K562 (cell line): ENCODE data around the gene MUC5AC. TPM values are rescaled to one million over a fixed set of nuclear protein-coding genes. Genes with fewer than 3 reads are reported as not detected.

Experiments
- ATAC-seq: fragments of 200-7000 bp; cut with Tn5 transposase; 3 replicates; pipeline ENCODE4 v1.9.1; 2020; ENCODE audit warnings: moderate library complexity
- BruUV-seq: library from RNA; stranded (reverse); fragments of 400-500 nt; replicated peaks from 2 replicates; lab custom pipeline; 2021; lab: Mats Ljungman, UMichigan
- CTCF ChIA-PET: fragments of 300-600 bp; formaldehyde crosslinking; extraction: SDS; loops from one replicate; lab custom pipeline; 2021; ENCODE audit warnings: low intra/inter-chr PET ratio; lab: Yijun Ruan, JAX
- POLR2A ChIA-PET: fragments of 300-600, 350-650 bp; sonication (Branson Sonifier 250); formaldehyde crosslinking; extraction: SDS; loops from one replicate; lab custom pipeline; 2021; ENCODE audit warnings: antibody characterized with exemption, inconsistent platforms; lab: Yijun Ruan, JAX
- DNase-seq, 4 experiments: peaks; one replicate each; pipeline versions ENCODE4 v3.0.0 to v3.0.0-alpha.2; 2011 to 2018; ENCODE audit warnings: low spot score in 3 of 4, mixed read lengths in 3 of 4; ENCODE audit errors: extremely low read depth in 1 of 4
- FAIRE-seq: peaks from 2 replicates; lab custom pipeline; 2011; peaks lifted over from hg19 to GRCh38; lab: Jason Lieb, UNC
- H2AFZ ChIP-seq: 2 replicates; pipeline ENCODE4 v1.6.0; 2011; ENCODE audit warnings: low read depth, low read length, control low read depth, inconsistent platforms
- H3K27ac ChIP-seq: fragments of 200-600 bp; 3 replicates; pipeline ENCODE4 v1.8.0; 2011; ENCODE audit warnings: low read depth, mild to moderate bottlenecking, control low read depth, inconsistent platforms, low read length, moderate library complexity, mixed read lengths; ENCODE audit errors: extremely low read depth
- H3K27me3 ChIP-seq, 2 experiments: fragments of 300-600 bp in 1 of 2; 2 replicates in 1 of 2; 3 replicates in 1 of 2; pipeline versions ENCODE4 v1.6.0 to v1.8.0; 2011; ENCODE audit warnings: inconsistent platforms in 2 of 2, low read length in 2 of 2, mild to moderate bottlenecking in 1 of 2, mixed read lengths in 1 of 2, moderate library complexity in 1 of 2; ENCODE audit not compliant: control insufficient read depth in 2 of 2, insufficient read depth in 2 of 2
- H3K36me3 ChIP-seq: fragments of 300-600 bp; 3 replicates; pipeline ENCODE4 v1.8.0; 2011; ENCODE audit warnings: mild to moderate bottlenecking, low read length, inconsistent platforms; ENCODE audit not compliant: control insufficient read depth, insufficient read depth
- H3K4me1 ChIP-seq, 2 experiments: fragments of 200-600 bp in 1 of 2; replicated peaks in 1 of 2; 2 replicates in 1 of 2; 3 replicates in 1 of 2; pipeline versions ENCODE4 v1.5.1 to v1.8.0; 2011; ENCODE audit warnings: inconsistent platforms in 2 of 2, low read length in 2 of 2, mild to moderate bottlenecking in 1 of 2, mixed read lengths in 1 of 2, moderate library complexity in 1 of 2; ENCODE audit not compliant: control insufficient read depth in 2 of 2, insufficient read depth in 2 of 2
- H3K4me2 ChIP-seq: 2 replicates; pipeline ENCODE4 v1.6.1; 2011; ENCODE audit warnings: low read length, control low read depth, inconsistent platforms, mixed read lengths; ENCODE audit not compliant: insufficient read depth
- H3K4me3 ChIP-seq: fragments of 200-600 bp; sonication (generic), shearing (Covaris generic); 2 replicates; pipeline ENCODE4 v1.5.1; 2016; ENCODE audit warnings: control low read depth, inconsistent platforms
- H3K79me2 ChIP-seq: fragments of 200-600 bp; 3 replicates; pipeline ENCODE4 v1.8.0; 2011; ENCODE audit warnings: low read length, inconsistent platforms; ENCODE audit not compliant: control insufficient read depth, insufficient read depth
- H3K9ac ChIP-seq, 2 experiments: 2 replicates each; pipeline versions ENCODE4 v1.6.0 to v1.6.1; 2011; ENCODE audit warnings: low read depth in 2 of 2, low read length in 2 of 2, control low read depth in 1 of 2, inconsistent platforms in 1 of 2, mild to moderate bottlenecking in 1 of 2, mixed read lengths in 1 of 2; ENCODE audit not compliant: insufficient read depth in 1 of 2
- H3K9me1 ChIP-seq: one replicate; pipeline ENCODE4 v1.6.0; 2011; ENCODE audit warnings: inconsistent platforms, mild to moderate bottlenecking, low read length, moderate library complexity; ENCODE audit not compliant: control insufficient read depth, insufficient read depth
- H3K9me3 ChIP-seq: replicated peaks from 2 replicates; pipeline ENCODE4 v1.5.1; 2011; ENCODE audit warnings: low read depth, low read length, inconsistent platforms; ENCODE audit not compliant: control insufficient read depth, insufficient read depth
- H4K20me1 ChIP-seq: replicated peaks from 2 replicates; pipeline ENCODE4 v1.6.1; 2011; ENCODE audit warnings: low read length, inconsistent platforms, mixed read lengths; ENCODE audit not compliant: control insufficient read depth, insufficient read depth
- NR2C2 ChIP-seq, 2 experiments: fragments of 200-800 bp in 1 of 2; sonication (Bioruptor generic) in 1 of 2; sonication (generic) in 1 of 2; formaldehyde crosslinking in 1 of 2; IDR thresholded peaks; 2 replicates each; pipeline versions ENCODE4 v1.6.1 to v1.8.0; 2016 to 2022; ENCODE audit warnings: mild to moderate bottlenecking in 1 of 2, missing compliant biosample characterization in 1 of 2, missing genetic modification characterization in 1 of 2, missing genetic modification reagents in 1 of 2
- RCOR1 ChIP-seq, 2 experiments: IDR thresholded peaks; 2 replicates each; pipeline ENCODE4 v1.6.1; 2012; ENCODE audit warnings: low read depth in 2 of 2, low read length in 2 of 2, borderline replicate concordance in 1 of 2, improper control_type of control experiment in 1 of 2
- ZNF584 ChIP-seq: fragments of 200-800 bp; sonication (Bioruptor generic); IDR thresholded peaks from 2 replicates; pipeline ENCODE4 v1.6.1; 2016; ENCODE audit warnings: low read depth, mild to moderate bottlenecking, missing genetic modification characterization, missing compliant biosample characterization
- WGBS: fragments of 100-300 bp; shearing (Covaris generic); methylation state at CpG from one replicate; pipeline ENCODE4 v1.1.6; 2016; ENCODE audit warnings: low coverage, mixed read lengths; ENCODE audit not compliant: insufficient coverage; ENCODE audit errors: missing lambda C conversion rate; 5-methylcytosine and 5-hydroxymethylcytosine counted together
- in situ Hi-C: fragments of 300-500 bp; cut with MboI; formaldehyde crosslinking; loops from 4 replicates; pipeline ENCODE4 v1.15.0; 2018; ENCODE audit warnings: inconsistent platforms, mixed read lengths
- intact Hi-C: fragments of 100-400 bp; cut with micrococcal nuclease; formaldehyde crosslinking; loops from 2 replicates; pipeline ENCODE4 v1.14.2; 2022
- polyA plus RNA-seq, 8 experiments: library from polyadenylated mRNA; depleted of rRNA in 4 of 8; stranded (reverse) in 5 of 8; unstranded in 3 of 8; fragments of >200 nt; fragmentation: Nextera tagmentation in 2 of 8; fragmentation: Illumina TruSeq in 1 of 8; extraction: Ambion mirVana in 2 of 8; extraction: Trizol in 1 of 8; gene quantifications; 2 replicates each; pipeline versions ENCODE4 v1.2.1 to v1.2.3, GENCODE V29; 2011 to 2014; ENCODE audit warnings: inconsistent platforms in 1 of 8, missing spikeins in 1 of 8
- total RNA-seq, 7 experiments: library from RNA; depleted of rRNA in 6 of 7; stranded (reverse); fragments of >200 nt in 6 of 7; fragmentation: Illumina TruSeq in 2 of 7; extraction: Trizol in 2 of 7; gene quantifications; 2 replicates each; pipeline versions ENCODE4 v1.2.1 to v1.2.3, GENCODE V29; 2011 to 2021; ENCODE audit warnings: low replicate concordance in 1 of 7
- TF ChIP-seq, protein P1 (sequence below): fragments of 250-450 bp; sonication (Bioruptor Pico); IDR thresholded peaks from 2 replicates; pipeline ENCODE4 v1.4.0; 2020; ENCODE audit warnings: borderline replicate concordance
- TF ChIP-seq, protein P2 (sequence below): fragments of 450-650 bp; IDR thresholded peaks from 2 replicates; pipeline ENCODE4 v1.6.1; 2014; ENCODE audit warnings: low read depth, mild to moderate bottlenecking, moderate library complexity, borderline replicate concordance
- TF ChIP-seq, protein P3 (sequence below): fragments of 250-450 bp; sonication (Bioruptor Pico); IDR thresholded peaks from 2 replicates; pipeline ENCODE4 v1.4.0; 2020; ENCODE audit warnings: mild to moderate bottlenecking, moderate library complexity, borderline replicate concordance
- TF ChIP-seq, protein P4 (sequence below): sonication (generic); formaldehyde crosslinking; IDR thresholded peaks from 2 replicates; pipeline ENCODE4 v1.8.0; 2023; ENCODE audit warnings: mild to moderate bottlenecking, missing genetic modification reagents
- TF ChIP-seq, protein P5 (sequence below): IDR thresholded peaks from 2 replicates; pipeline ENCODE4 v1.6.1; 2011; ENCODE audit warnings: borderline replicate concordance, low read depth, mild to moderate bottlenecking, moderate library complexity, low read length; ENCODE audit not compliant: insufficient read depth, poor library complexity, severe bottlenecking

MUC5AC gene
- total and polyA plus RNA-seq, 9 of the 15 experiments (the other 6 are each of a cell fraction or from before 2014, with no cell fraction given), result not detected

DNA sequence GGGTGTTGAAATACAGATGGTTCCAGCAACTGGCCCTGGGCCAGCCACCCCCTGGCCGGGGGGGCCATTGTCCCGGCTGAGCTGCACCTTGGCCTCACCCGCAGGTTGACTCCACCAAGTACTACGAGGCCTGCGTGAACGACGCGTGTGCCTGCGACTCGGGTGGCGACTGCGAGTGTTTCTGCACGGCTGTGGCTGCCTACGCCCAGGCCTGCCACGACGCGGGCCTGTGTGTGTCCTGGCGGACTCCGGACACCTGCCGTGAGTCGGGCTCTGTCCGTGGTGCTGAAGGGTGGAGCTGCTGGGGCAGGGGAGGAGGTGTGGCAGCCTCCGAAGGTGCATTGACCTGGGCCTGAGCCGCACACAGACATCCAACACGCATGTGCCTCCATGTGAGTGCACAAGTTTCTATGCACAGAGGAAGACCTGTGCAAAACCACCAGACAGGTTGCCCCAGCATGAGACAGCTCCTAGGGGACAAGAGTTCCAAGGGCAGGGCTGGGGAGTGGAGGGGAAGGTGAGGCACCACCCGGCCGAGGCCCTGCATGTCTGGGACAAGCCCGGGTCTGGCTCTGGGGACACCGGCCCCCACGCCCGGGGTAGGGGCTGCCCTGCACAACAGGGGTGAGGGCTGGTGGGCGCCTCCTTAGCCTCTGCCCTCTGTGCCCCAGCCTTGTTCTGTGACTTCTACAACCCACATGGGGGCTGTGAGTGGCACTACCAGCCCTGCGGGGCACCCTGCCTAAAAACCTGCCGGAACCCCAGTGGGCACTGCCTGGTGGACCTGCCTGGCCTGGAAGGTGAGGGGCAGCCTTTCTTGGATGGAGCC, 81.2 kb downstream of the MUC5AC start:
- CTCF ChIA-PET, result no interaction called here
- no TSS peak for BruUV-seq
- no peak for TF ChIP-seq NR2C2 (CRISPR knock-in tag; IDR thresholded peaks at IDR 0.05)
- no peak for TF ChIP-seq NR2C2 (tag; IDR thresholded peaks at IDR 0.05)
- TF ChIP-seq, protein P1, sequence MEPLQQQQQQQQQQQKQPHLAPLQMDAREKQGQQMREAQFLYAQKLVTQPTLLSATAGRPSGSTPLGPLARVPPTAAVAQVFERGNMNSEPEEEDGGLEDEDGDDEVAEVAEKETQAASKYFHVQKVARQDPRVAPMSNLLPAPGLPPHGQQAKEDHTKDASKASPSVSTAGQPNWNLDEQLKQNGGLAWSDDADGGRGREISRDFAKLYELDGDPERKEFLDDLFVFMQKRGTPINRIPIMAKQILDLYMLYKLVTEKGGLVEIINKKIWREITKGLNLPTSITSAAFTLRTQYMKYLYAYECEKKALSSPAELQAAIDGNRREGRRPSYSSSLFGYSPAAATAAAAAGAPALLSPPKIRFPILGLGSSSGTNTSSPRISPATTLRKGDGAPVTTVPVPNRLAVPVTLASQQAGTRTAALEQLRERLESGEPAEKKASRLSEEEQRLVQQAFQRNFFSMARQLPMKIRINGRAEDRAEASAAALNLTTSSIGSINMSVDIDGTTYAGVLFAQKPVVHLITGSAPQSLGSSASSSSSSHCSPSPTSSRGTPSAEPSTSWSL (CRISPR knock-in tag), result no peak
- TF ChIP-seq, protein P2, sequence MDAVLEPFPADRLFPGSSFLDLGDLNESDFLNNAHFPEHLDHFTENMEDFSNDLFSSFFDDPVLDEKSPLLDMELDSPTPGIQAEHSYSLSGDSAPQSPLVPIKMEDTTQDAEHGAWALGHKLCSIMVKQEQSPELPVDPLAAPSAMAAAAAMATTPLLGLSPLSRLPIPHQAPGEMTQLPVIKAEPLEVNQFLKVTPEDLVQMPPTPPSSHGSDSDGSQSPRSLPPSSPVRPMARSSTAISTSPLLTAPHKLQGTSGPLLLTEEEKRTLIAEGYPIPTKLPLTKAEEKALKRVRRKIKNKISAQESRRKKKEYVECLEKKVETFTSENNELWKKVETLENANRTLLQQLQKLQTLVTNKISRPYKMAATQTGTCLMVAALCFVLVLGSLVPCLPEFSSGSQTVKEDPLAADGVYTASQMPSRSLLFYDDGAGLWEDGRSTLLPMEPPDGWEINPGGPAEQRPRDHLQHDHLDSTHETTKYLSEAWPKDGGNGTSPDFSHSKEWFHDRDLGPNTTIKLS, result no peak
- no peak for TF ChIP-seq ZNF584
- peak in 1 of 2 experiments; percentile 54; a peak in 1 of 4 replicates for TF ChIP-seq RCOR1 (IDR thresholded peaks at IDR 0.05; ENCODE audit: borderline replicate concordance in 1 of 2, low read depth in 2 of 2, low read length in 2 of 2)
- TF ChIP-seq, protein P3, sequence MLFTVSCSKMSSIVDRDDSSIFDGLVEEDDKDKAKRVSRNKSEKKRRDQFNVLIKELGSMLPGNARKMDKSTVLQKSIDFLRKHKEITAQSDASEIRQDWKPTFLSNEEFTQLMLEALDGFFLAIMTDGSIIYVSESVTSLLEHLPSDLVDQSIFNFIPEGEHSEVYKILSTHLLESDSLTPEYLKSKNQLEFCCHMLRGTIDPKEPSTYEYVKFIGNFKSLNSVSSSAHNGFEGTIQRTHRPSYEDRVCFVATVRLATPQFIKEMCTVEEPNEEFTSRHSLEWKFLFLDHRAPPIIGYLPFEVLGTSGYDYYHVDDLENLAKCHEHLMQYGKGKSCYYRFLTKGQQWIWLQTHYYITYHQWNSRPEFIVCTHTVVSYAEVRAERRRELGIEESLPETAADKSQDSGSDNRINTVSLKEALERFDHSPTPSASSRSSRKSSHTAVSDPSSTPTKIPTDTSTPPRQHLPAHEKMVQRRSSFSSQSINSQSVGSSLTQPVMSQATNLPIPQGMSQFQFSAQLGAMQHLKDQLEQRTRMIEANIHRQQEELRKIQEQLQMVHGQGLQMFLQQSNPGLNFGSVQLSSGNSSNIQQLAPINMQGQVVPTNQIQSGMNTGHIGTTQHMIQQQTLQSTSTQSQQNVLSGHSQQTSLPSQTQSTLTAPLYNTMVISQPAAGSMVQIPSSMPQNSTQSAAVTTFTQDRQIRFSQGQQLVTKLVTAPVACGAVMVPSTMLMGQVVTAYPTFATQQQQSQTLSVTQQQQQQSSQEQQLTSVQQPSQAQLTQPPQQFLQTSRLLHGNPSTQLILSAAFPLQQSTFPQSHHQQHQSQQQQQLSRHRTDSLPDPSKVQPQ (CRISPR knock-in tag), result no peak
- TF ChIP-seq, protein P4, sequence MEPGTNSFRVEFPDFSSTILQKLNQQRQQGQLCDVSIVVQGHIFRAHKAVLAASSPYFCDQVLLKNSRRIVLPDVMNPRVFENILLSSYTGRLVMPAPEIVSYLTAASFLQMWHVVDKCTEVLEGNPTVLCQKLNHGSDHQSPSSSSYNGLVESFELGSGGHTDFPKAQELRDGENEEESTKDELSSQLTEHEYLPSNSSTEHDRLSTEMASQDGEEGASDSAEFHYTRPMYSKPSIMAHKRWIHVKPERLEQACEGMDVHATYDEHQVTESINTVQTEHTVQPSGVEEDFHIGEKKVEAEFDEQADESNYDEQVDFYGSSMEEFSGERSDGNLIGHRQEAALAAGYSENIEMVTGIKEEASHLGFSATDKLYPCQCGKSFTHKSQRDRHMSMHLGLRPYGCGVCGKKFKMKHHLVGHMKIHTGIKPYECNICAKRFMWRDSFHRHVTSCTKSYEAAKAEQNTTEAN (CRISPR knock-in tag), result no peak
- TF ChIP-seq, protein P5, sequence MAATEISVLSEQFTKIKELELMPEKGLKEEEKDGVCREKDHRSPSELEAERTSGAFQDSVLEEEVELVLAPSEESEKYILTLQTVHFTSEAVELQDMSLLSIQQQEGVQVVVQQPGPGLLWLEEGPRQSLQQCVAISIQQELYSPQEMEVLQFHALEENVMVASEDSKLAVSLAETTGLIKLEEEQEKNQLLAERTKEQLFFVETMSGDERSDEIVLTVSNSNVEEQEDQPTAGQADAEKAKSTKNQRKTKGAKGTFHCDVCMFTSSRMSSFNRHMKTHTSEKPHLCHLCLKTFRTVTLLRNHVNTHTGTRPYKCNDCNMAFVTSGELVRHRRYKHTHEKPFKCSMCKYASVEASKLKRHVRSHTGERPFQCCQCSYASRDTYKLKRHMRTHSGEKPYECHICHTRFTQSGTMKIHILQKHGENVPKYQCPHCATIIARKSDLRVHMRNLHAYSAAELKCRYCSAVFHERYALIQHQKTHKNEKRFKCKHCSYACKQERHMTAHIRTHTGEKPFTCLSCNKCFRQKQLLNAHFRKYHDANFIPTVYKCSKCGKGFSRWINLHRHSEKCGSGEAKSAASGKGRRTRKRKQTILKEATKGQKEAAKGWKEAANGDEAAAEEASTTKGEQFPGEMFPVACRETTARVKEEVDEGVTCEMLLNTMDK, result no peak

More for the DNA sequence above, 81.2 kb downstream of the MUC5AC start:
- ATAC-seq (peak; percentile 92), DNase-seq (peak; percentile 69 to 81 (median 74)), FAIRE-seq (no peak)
- intact Hi-C loops, result no loop called here
- Histone ChIP-seq H3K4me1 (peaks cover 0 to 28% of the 10 kb centered on the region in 2 experiments; a peak in 2 of 5 replicates), H3K27ac (no peak overlapping the region), H3K36me3 (no peaks in the 10 kb centered on the region), H3K9me3 (no peaks in the 10 kb centered on the region), H4K20me1 (peaks cover 16% of the 10 kb centered on the region; the same call in 1 of the 2 replicates), H3K79me2 (no peaks in the 10 kb centered on the region), H3K4me2 (no peak overlapping the region), H3K9ac (no peak overlapping the region), H3K9me1 (no peaks in the 10 kb centered on the region), H2AFZ (no peak overlapping the region), H3K27me3 (peaks cover 0 to 47% of the 10 kb centered on the region in 2 experiments; a peak in 2 of 5 replicates), H3K4me3 (no peak overlapping the region)
- POLR2A ChIA-PET, result interaction anchor here (0.5 to 0.6 kb wide), 2 partner anchors 21 to 1022 kb away, joined by 3 read pairs; no protein-coding TSS in a partner anchor
- in situ Hi-C loops, result no loop called here
- 4% methylated on average over 31 of the region's 34 CpGs for WGBS
